Measurements from ENCODE around the gene PHB1. TPM values are rescaled to one million over a fixed set of nuclear protein-coding genes. Genes with fewer than 3 reads are reported as not detected.

Gene PHB1
- total RNA-seq, 1 donor from 2014 or later: 128 TPM

DNA sequence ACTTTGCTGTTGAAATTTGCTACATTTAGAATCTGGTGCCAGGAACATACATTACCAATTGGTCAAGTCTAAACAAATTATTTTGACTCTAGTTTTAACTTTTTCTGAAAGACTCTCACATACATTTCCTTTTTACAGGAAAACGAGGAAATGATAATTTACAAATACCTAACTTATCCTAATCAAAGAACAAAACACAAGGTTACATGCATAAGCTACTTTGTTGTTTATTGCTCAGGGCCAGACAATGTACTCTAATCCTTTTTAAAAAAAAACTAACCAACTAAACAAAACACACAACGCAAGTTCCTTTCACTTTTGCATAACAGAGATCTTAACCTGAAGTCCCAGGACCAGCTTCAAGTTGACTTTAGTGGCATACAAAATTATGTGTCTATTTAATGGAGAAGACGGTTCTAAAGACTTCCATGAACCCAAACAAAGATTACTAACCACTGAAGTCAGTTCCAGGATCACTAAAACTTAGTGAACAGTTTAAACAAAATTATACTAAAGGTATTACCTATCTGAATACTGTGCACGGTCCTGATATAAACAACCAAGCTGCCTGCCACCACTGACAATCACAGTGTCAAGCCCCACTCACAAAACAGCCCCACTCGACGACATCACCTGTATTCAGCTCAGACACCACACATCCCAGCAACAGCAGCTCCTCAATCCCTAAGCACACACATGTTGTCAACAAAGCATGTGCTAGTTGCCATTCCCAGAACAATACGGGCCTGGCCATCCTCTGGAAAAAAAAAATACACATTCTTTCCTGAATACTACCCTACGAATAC lies 54.5 kb downstream of the PHB1 start:
- H3K36me3 Mint-ChIP-seq (ENCODE audit: unreplicated experiment): no peaks in the 10 kb centered on the region
- no peaks in the 10 kb centered on the region for H3K27me3 Mint-ChIP-seq (ENCODE audit: unreplicated experiment)
- H3K9me3 Mint-ChIP-seq (ENCODE audit: unreplicated experiment): no peaks in the 10 kb centered on the region
- H3K27ac Mint-ChIP-seq (ENCODE audit: unreplicated experiment): peak overlapping the region; percentile 82
- peak overlapping the region; percentile 86 for H3K4me3 Mint-ChIP-seq (ENCODE audit: unreplicated experiment)
- H3K4me1 Mint-ChIP-seq (ENCODE audit: unreplicated experiment): peaks cover 29% of the 10 kb centered on the region
- TF ChIP-seq, protein P1, sequence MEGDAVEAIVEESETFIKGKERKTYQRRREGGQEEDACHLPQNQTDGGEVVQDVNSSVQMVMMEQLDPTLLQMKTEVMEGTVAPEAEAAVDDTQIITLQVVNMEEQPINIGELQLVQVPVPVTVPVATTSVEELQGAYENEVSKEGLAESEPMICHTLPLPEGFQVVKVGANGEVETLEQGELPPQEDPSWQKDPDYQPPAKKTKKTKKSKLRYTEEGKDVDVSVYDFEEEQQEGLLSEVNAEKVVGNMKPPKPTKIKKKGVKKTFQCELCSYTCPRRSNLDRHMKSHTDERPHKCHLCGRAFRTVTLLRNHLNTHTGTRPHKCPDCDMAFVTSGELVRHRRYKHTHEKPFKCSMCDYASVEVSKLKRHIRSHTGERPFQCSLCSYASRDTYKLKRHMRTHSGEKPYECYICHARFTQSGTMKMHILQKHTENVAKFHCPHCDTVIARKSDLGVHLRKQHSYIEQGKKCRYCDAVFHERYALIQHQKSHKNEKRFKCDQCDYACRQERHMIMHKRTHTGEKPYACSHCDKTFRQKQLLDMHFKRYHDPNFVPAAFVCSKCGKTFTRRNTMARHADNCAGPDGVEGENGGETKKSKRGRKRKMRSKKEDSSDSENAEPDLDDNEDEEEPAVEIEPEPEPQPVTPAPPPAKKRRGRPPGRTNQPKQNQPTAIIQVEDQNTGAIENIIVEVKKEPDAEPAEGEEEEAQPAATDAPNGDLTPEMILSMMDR (IDR thresholded peaks at IDR 0.05): no peak
- no peak for DNase-seq (ENCODE audit: extremely low spot score, unreplicated experiment)

DNA sequence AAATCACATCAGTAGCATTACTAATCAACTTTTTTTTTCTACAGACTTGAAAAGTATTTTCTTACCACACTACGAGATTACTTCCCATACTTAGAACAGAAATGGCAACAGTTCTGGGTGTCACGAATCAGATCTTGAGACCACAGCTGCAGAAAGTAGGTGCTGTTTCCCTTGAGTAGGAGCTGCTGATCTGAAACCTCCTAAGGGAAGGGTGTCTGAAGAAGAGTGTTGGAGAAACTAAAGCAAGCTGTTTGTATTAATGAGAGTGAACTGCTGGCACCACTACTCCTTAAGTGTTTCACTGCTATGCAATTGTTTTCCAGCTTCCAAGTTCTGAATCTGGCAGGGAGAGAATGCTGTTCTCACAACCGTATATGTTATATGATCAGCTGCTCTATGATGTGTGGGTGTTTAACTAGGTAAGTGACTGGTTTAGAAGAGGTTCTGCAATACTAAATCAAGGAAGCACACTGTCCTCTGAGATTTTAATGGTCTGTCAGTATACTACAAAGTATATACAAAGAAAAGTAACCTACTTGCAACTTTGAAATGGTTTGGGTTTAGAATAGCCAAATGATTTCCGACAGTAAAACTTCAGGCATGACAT lies 55.9 kb downstream of the PHB1 start:
- TF ChIP-seq, protein P1 (IDR thresholded peaks at IDR 0.05): no peak
- no peak overlapping the region for H3K27ac Mint-ChIP-seq (ENCODE audit: unreplicated experiment)
- DNase-seq (ENCODE audit: extremely low spot score, unreplicated experiment): no peak
- no peaks in the 10 kb centered on the region for H3K27me3 Mint-ChIP-seq (ENCODE audit: unreplicated experiment)
- H3K36me3 Mint-ChIP-seq (ENCODE audit: unreplicated experiment): no peaks in the 10 kb centered on the region
- H3K4me3 Mint-ChIP-seq (ENCODE audit: unreplicated experiment): no peak overlapping the region
- peaks cover 29% of the 10 kb centered on the region for H3K4me1 Mint-ChIP-seq (ENCODE audit: unreplicated experiment)
- H3K9me3 Mint-ChIP-seq (ENCODE audit: unreplicated experiment): no peaks in the 10 kb centered on the region

DNA sequence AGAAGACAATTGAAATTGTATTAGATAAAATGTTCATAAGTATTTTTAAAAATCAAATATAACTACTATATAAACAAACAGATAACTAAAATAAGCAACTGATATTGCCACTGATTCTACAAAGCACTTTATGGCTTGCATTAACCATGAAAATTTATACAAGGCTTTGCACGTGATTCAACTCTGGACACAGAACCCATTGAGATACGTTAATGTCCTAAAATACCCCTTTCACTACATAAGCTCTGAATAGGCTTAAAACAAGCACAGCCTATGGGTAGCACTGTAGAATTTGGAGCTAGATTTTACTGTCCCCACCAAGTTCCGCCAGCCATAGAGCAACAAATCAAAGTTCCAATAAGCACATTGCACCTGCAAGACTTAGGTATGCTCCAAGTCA lies 57.2 kb downstream of the PHB1 start:
- H3K4me1 Mint-ChIP-seq (ENCODE audit: unreplicated experiment): peaks cover 28% of the 10 kb centered on the region
- H3K36me3 Mint-ChIP-seq (ENCODE audit: unreplicated experiment): peaks cover 2% of the 10 kb centered on the region
- no peaks in the 10 kb centered on the region for H3K27me3 Mint-ChIP-seq (ENCODE audit: unreplicated experiment)
- DNase-seq (ENCODE audit: extremely low spot score, unreplicated experiment): no peak
- no peak overlapping the region for H3K27ac Mint-ChIP-seq (ENCODE audit: unreplicated experiment)
- no peak overlapping the region for H3K4me3 Mint-ChIP-seq (ENCODE audit: unreplicated experiment)
- TF ChIP-seq, protein P1 (IDR thresholded peaks at IDR 0.05): no peak
- H3K9me3 Mint-ChIP-seq (ENCODE audit: unreplicated experiment): no peaks in the 10 kb centered on the region

DNA sequence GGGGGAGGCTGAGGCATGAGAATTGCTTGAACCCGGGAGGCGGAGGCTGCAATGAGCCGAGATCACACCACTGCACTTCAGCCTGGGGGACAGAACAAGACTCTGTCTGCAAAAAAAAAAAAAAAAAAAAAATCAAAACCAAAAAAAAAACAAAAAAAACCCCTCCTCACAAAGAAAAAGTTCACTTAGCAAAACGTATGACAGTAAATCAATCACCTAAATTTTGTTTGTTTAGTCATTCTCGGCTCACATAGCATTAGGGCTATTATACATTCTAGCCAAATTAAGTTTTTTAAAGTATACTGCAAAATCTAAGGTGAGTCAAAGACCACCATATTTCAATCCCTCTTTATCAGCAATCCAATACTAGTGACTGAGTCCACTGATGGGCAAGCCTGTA lies 58.4 kb downstream of the PHB1 start:
- TF ChIP-seq, protein P1 (IDR thresholded peaks at IDR 0.05): no peak
- peaks cover 2% of the 10 kb centered on the region for H3K36me3 Mint-ChIP-seq (ENCODE audit: unreplicated experiment)
- H3K4me1 Mint-ChIP-seq (ENCODE audit: unreplicated experiment): peaks cover 26% of the 10 kb centered on the region
- H3K9me3 Mint-ChIP-seq (ENCODE audit: unreplicated experiment): no peaks in the 10 kb centered on the region
- no peaks in the 10 kb centered on the region for H3K27me3 Mint-ChIP-seq (ENCODE audit: unreplicated experiment)
- H3K4me3 Mint-ChIP-seq (ENCODE audit: unreplicated experiment): no peak overlapping the region
- no peak overlapping the region for H3K27ac Mint-ChIP-seq (ENCODE audit: unreplicated experiment)
- no peak for DNase-seq (ENCODE audit: extremely low spot score, unreplicated experiment)

Other genes starting within 250 kb of the PHB1 start
- gene GNGT2, start 204.3 kb downstream of the PHB1 start, total RNA-seq: not detected in 2 replicates
- gene ABI3, start 204.2 kb downstream of the PHB1 start, total RNA-seq: 0.19 TPM in 1 of 2 replicates, not detected in the other
- not detected in 2 replicates for gene PHOSPHO1, start 184.1 kb downstream of the PHB1 start, total RNA-seq
- gene ZNF652, start 52.6 kb downstream of the PHB1 start, total RNA-seq: 37.4 and 38.7 TPM in 2 replicates
- gene NGFR, start 80.4 kb upstream of the PHB1 start, total RNA-seq: 2.8 and 3.6 TPM in 2 replicates
- 1.3 and 1.6 TPM in 2 replicates for gene NXPH3, start 161.0 kb upstream of the PHB1 start, total RNA-seq